H54 (cell line): ENCODE results near the gene TMEM214.

Experiments used
- DNase-seq: peaks from one replicate; pipeline ENCODE4 v3.0.0; 2011; ENCODE audit warnings: low spot score, mixed read lengths; ENCODE audit not compliant: insufficient read length
- FAIRE-seq: peaks from 3 replicates; lab custom pipeline; 2011; peaks lifted over from hg19 to GRCh38; lab: Jason Lieb, UNC
- POLR2A ChIP-seq: IDR thresholded peaks from 2 replicates; pipeline ENCODE4 v1.6.1; 2011; ENCODE audit warnings: low read depth, mild to moderate bottlenecking, low read length

TMEM214 gene

GRCh38 chr2:27039426-27039825, 6.7 kb downstream of the TMEM214 start:
- FAIRE-seq (no peak), DNase-seq (no peak)
- no peak for TF ChIP-seq POLR2A

GRCh38 chr2:27039871-27040270, 7.1 kb downstream of the TMEM214 start:
- DNase-seq = no peak
- no peak for FAIRE-seq
- no peak for TF ChIP-seq POLR2A

GRCh38 chr2:27040282-27040681, 7.5 kb downstream of the TMEM214 start:
- TF ChIP-seq POLR2A = no peak
- no peak for FAIRE-seq
- no peak for DNase-seq

- no peak for FAIRE-seq
- no peak for TF ChIP-seq POLR2A
- no peak for DNase-seq
These were observed 9.0 kb downstream of the TMEM214 start for GRCh38 chr2:27041752-27042151.

- no peak for TF ChIP-seq POLR2A
- DNase-seq = no peak
- FAIRE-seq = no peak
These were observed 9.4 kb downstream of the TMEM214 start for GRCh38 chr2:27042159-27042661.

GRCh38 chr2:27042985-27043634, 10.3 kb downstream of the TMEM214 start:
- DNase-seq (no peak), FAIRE-seq (no peak)
- TF ChIP-seq POLR2A = no peak

- FAIRE-seq = no peak
- TF ChIP-seq POLR2A = no peak
- peak; percentile 53 for DNase-seq
These were observed 16.9 kb downstream of the TMEM214 start for GRCh38 chr2:27049422-27050280.

- TF ChIP-seq POLR2A = peak; percentile 92
- FAIRE-seq (peak; percentile 78), DNase-seq (peak; percentile 80)
These were observed 17.7 kb downstream of the TMEM214 start for GRCh38 chr2:27050281-27050995.

GRCh38 chr2:27050996-27051901, 18.5 kb downstream of the TMEM214 start, which contains the start of gene AGBL5:
AGBL5 (plus strand) TSS chr2:27051668; CDS start chr2:27052959, 1,291 bp downstream.
- FAIRE-seq = no peak
- DNase-seq = peak; percentile 97
- TF ChIP-seq POLR2A = peak; percentile 19; the same call in 1 of the 2 replicates

- TF ChIP-seq POLR2A = peak; percentile 3; the same call in 1 of the 2 replicates
- DNase-seq (no peak), FAIRE-seq (no peak)
These were observed 19.3 kb downstream of the TMEM214 start for GRCh38 chr2:27051902-27052645.

GRCh38 chr2:27053321-27053720, 20.6 kb downstream of the TMEM214 start:
- DNase-seq = no peak
- no peak for FAIRE-seq
- TF ChIP-seq POLR2A = no peak

- TF ChIP-seq POLR2A = no peak
- no peak for DNase-seq
- no peak for FAIRE-seq
These were observed 21.0 kb downstream of the TMEM214 start for GRCh38 chr2:27053776-27054175.
